SU-DHL-6 (cell line): ENCODE results near the gene AGBL3.

Source experiments
- CTCF ChIP-seq: fragments of 200-600 bp; sonication (generic); IDR thresholded peaks from one replicate; pipeline ENCODE4 v1.5.1; 2017; ENCODE audit warnings: antibody characterized with exemption, mild to moderate bottlenecking, low read length, moderate library complexity; ENCODE audit not compliant: insufficient read depth, poor library complexity, severe bottlenecking
- EZH2phosphoT487 ChIP-seq: fragments of 200-600 bp; sonication (generic), shearing (Covaris generic); conservative IDR thresholded peaks from 2 replicates; pipeline ENCODE4 v1.6.1; 2018; ENCODE audit warnings: mild to moderate bottlenecking, antibody characterized with exemption, low read length, moderate library complexity, mixed read lengths

- TF ChIP-seq CTCF (no peak), EZH2phosphoT487 (no peak)
Measured at GRCh38 chr7:134948246-134948645, 38.1 kb upstream of the AGBL3 start.
